NCI-H2227 (cell line): ENCODE measurements around the gene SPART.
A peak's percentile ranks its signal among the peaks of the same experiment; 100 is the strongest.
"Not testable (repeated sequence)": the region's sequence is repeated elsewhere in the genome, so short reads cannot be mapped to it uniquely, and the experiment has no call there.

Experiments used
- DNase-seq: peaks from one replicate; lab custom pipeline; 2025; ENCODE audit not compliant: unreplicated experiment; lab: John Stamatoyannopoulos, UW

The SPART gene

GRCh38 chr13:36323408-36323807, 22.8 kb downstream of the SPART start:
- no peak for DNase-seq

DNA sequence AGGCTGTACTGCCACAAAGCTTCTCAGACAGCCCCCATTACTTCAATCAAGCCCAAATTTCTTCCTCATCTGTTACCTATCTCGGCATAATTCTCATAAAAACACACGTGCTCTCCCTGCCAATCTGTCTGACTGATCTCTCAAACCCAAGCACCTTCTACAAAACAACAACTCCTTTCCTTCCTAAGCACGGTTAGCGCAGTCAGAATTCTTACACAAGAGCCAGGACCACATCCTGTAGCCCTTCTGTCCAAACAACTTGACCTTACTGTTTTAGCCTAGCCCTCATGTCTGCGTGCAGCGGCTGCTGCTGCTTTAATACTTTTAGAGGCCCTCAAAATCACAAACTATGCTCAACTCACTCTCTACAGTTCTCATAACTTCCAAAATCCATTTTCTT, 26.4 kb downstream of the SPART start:
- not testable (repeated sequence) for DNase-seq

DNA sequence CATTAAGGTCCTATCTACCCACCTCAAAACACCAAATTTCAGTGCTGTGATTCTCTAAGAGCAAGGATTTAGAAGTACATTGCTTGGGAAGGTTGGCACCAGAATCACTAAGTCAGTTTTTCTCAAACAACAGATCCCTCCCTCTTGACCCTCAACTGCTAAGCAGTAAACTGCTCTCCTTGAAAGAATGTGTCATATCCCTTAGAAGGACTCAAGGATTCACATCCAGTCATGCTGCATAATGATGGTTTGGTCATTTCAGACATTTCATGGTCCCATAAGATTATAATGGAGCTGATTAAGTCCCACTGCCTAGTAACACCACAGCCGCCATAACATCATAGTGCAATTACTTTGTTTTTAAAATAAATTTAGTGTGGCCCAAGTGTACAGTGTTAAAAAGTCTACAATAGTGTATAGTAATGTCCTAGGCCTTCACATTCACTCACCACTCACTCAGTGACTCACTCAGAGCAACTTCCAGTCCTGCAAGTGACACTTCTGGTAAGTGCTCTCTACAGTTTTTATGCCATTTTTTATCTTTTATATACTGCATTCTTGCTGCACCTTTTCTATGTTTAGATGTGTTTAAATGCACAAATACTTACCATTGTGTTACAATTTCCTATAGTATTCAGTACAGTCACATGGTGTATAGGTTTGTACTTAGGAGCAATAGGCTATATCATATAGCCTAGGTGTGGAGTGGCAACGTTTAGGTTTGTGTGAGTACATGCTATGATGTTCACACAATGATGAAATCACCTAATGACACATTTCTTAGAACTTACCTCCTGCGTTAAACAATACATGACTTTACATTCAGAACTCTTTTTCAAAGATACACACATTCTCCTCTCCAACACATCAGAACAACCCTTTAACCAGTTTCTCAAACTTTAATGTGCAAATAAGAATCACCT, 32.9 kb downstream of the SPART start:
- DNase-seq = no peak

DNA sequence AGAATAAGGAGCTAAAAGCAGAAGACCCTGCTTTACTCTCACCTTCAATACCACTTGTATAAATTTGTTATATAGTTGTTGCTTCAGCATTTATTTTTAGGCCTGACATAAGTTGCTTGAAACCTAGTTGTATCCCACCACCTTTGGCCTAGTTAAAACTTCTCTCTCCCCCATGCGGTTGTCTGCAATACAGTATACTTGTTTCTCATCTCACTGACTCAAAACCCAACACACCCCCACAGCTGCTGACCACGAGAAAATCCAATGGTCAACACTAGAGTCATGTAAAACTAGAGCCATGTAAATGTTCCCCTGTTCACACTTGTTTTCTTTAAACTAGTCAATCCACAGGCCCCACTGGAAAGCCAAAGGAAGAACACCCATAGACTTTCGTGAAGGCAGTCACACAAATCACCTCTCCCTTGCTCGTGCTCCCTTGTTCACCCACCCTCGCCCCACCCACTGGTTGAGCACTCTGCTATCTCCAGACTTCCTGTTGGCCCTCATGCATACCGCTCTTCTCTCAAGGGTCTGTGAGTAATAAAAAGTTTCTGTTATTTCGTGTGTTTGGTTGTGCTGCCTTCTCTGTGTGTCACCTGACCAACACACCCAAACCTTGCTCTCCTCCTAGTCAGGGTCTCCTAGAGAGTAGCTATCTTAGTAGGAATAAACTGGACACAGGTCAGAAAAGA, 35.6 kb downstream of the SPART start:
- DNase-seq = no peak

GRCh38 chr13:36302289-36302688, 43.9 kb downstream of the SPART start:
- DNase-seq = no peak

DNA sequence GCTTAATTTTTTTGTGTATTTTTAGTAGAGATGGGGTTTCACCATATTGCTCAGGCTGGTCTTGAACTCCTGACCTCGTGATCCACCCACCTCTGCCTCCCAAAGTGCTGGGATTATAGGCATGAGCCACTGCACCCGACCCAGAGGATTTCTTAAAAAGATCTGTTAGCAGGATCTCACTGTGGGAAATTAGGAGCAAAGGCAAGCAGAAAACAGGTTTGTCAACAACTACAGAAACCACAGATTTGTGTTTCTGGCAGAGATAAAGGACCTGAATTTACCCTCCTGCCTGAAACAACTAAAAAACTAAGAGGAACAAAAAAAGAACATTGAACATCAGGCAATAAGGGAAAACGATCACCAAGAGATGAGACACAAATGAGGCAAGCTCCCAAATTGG, 46.7 kb downstream of the SPART start:
- not testable (repeated sequence) for DNase-seq

DNA sequence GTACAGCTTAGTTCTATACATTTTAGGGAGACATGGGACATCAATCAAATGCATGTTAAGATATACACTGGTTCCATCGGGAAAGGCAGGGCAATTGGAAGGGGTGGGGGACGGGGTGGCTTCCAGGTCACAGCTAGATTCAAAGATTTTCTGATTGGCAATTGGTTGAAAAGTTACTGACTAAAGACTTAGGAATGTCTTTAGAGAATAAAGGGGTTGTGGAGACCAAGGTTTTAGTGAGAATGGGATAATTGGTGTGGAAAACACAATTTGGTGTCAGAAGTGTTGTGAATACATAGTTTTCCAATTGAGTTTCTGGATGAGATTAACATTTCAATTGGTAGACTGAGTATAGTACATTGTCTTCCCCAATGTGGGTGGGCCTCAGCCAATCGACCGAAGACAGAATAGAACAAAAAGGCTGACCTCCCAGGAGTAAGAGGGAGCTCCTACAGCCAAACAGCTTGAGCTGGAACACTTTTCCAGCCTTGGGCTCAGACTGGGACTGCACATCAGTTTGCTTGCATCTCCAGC, 47.6 kb downstream of the SPART start:
- no peak for DNase-seq

DNA sequence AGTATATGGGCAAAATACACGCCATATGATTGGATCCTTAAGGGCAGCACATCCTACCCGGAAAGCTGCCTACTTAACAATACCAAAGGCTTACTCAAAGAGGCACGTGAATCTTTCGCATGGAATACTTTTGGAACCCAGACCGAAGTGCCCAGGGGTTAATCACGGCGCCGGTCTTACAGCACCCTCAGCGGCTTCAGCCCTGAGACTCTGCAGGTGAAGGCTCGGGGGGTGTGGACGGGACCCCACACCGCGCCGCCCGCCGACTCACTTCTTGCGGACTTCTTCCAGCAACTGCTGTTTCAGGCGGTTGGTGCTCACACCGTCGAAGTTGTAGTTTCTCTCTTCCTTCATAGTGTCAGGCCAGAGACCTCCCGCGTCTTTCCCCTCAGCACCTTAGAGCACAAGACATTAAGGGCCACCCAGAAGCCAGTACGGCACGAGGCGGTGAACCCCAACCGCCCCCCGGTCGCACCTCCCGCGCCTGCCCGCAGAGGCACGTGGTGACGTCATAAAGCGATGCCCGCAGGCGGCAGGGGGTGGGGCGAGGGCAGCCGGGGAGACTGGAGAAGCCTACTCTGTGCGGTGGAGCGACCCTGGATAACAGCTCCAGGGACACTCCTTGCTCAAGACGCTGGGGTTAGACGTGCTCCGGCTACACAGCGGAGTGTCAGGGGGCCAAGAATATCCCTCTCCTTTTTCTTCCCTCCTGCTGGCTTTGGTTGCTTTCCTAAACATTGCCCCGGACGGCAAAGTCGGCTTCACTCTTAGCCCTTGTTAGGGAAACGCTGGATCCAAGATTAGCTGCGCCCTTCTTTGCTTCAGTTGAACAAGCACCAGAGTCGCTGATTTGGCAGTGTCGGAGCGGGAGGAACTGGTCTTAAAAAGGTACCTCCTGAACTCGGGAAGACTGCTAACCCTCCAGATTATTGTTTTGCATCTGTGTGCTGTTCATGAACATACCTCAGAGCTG, 48.5 kb downstream of the SPART start, which contains the start of gene CCDC169:
Gene CCDC169, minus strand, starts transcription at position 449 of the 973 bp plus-strand sequence. Its CDS starts 95 bp downstream, at position 354.
- DNase-seq = peak; percentile 80

- DNase-seq = no peak
These were observed 52.1 kb downstream of the SPART start for GRCh38 chr13:36294096-36294495.

- no peak for DNase-seq
These were observed 52.7 kb downstream of the SPART start for GRCh38 chr13:36293497-36293896.

DNA sequence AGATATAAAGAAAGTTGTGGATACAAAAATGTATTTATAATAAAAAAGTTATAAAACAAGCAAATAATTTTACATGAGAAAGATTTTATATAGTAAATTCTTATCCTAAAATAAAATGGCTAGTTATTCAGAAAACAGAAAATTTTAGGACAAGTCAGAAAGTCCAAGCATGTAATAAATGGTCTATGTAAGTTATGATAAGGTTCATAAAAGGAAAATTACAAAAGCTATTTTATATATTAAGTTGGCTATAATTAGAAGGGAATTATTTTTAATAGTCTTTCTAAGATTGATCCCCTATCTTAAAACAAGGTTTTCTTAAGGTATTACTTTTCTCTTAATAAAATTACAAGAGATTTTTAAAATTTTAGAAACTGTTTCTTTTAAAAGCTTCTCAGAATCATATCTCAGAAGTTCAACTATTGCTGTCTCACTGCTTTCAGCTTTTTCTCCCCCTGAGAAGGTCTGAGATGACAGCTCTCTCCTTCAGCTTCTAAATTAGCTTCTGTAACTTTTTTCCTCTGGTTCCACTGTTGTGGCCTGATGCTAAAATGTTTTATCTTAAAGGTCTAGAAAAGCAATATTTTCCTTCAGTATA, 57.3 kb downstream of the SPART start:
- no peak for DNase-seq

DNA sequence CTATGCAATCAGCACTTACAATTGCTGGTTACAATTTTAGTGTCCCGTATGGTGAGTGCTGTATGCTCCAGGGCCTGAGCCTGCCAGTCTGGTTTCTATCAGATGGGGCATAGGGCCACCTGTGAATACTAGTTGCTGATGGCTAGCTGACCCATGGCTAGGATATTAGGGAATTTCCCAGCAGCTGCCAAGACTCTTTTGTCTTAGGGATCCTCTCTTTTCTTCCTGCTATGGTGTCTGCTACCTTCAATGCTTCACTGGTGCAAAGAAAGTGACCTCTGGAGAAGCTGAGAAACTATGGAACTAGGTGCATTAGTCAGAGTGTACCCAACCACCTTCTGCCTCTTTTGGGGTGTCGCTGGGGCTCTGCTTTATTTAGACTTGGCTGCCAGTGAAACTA, 60.2 kb downstream of the SPART start:
- no peak for DNase-seq

DNA sequence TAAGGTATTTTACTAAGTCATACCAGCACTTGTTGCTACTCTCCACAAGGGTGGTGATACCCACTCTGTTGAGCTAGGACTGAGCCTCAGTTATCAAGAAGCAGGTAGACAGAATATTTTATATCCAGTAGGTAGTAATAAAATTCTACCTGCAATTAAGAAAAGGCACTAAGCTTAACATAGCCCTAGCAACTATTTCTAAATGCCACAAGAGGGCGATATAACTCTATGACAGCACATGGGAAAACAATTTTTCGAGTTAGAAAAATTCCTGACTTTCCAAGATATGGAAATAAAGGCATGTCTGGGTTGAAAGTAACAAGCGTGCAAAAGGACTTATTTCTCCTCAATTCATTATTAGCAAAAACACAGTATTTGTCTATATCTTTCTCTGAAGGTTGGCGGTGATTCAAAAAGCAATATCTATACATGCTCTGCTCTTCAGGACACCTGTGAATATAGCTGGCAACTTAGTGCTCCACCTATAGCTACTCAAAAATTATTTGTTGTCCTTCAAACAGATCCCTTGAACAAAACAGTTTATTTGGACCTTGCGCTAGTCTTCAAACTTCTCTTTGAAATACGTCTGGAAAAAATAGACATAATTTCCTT, 63.3 kb downstream of the SPART start:
- DNase-seq = peak; percentile 19

DNA sequence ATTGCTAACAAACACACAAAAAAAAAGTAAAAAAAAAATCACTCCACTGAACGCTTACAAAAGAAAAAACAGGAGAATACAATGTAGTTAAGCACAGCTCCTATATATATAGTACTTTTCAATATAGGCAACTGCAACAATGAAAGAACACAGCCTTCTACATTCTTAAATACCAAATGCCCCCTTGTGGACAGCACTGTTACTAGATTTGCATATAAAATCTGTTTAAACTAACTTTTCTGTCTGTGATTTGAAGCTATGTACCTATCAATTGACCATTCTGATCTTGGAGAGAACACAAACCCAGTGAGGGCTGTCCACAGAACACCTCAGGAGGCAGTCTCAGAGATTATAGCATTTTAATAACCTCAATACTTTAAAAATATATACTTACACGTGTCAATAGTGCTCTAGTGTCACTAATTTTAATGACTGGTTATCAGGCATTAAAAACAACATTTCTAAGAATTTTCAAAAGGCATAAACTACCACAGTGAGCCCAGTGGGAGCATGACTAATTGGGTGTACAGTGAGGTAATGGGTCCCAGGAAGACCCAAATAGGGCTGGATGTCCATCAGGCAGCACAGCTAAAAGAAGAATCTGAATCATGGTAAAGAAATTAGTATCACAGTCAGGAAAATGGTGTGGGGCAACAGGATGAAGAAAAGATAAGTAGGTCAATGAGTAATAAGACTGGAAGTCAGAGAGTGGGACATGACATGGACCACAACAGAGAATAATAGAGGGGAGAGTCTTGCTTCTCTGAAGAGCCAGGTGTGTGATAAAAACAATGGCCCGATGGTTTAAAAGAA, 70.8 kb downstream of the SPART start:
- DNase-seq = peak; percentile 68

DNA sequence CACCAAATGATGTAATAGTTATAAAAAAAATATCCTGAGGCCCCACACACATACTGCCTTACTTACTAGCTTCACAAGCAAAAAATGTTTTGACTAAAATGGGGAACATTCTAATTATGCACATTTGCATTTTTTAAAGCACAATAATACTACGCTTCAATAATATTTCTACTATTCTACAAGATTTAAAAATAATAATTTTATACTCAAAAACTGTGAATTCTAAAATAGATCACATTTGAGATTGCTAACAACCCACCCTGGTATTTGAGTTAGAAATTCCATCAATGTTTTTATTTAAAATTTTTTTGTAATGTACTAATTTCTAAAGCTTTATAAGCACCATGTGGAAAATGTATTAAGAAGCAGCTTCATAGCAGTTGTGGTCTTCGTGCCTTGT, 72.8 kb downstream of the SPART start:
- DNase-seq = no peak

- no peak for DNase-seq
These were observed 84.2 kb downstream of the SPART start for GRCh38 chr13:36261976-36262375.

DNA sequence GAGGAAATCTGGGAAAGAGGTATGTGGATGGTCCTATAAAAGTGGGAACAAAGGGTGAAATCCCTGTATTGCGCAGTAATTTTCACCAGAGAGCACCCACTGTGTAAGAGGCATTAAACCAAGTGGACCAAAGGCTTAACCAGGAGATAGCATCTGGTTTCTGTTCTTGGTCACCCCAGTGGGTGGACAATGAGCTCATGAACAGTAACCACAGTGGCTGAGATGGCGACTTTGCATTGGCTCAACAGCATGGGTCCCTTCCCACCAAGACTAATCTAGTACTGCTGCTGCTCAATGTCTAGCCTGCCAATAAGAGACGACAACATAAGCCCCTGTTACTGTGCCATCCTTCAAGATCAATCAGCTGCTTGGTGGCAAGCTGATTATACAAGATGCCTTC, 85.2 kb downstream of the SPART start:
- DNase-seq = no peak

GRCh38 chr13:36259361-36260137, 86.6 kb downstream of the SPART start:
- DNase-seq = no peak
